ENCODE measurements around the gene MSLN. TPM values are rescaled to one million over a fixed set of nuclear protein-coding genes. Genes with fewer than 3 reads are reported as not detected.

Gene MSLN
- total RNA-seq, 1 donor from 2014 or later, result 1.0 TPM

- H3K27ac ChIP-seq (ENCODE audit: low read depth, low read length), result no peak overlapping the region
- H3K4me1 ChIP-seq (ENCODE audit: control insufficient read depth in 3 of 3, insufficient read depth in 3 of 3, low read length in 3 of 3), result no peaks in the 10 kb centered on the region
- peaks cover 8 to 41% (median 35%) of the 10 kb centered on the region in 3 donors for H3K27me3 ChIP-seq (ENCODE audit: control insufficient read depth in 3 of 3, insufficient read depth in 3 of 3, low read length in 3 of 3)
- no peaks in the 10 kb centered on the region for H3K9me3 ChIP-seq (ENCODE audit: control insufficient read depth in 3 of 3, low read length in 3 of 3)
- H3K4me3 ChIP-seq (ENCODE audit: low read length in 3 of 3), result no peak overlapping the region
- no peaks in the 10 kb centered on the region for H3K36me3 ChIP-seq (ENCODE audit: control insufficient read depth in 3 of 3, insufficient read depth in 3 of 3, low read length in 3 of 3)
- no peak overlapping the region for H3K9ac ChIP-seq (ENCODE audit: low read depth in 1 of 3, low read length in 3 of 3)
Observed at GRCh38 chr16:764848-765487, 4.4 kb downstream of the MSLN start.

DNA sequence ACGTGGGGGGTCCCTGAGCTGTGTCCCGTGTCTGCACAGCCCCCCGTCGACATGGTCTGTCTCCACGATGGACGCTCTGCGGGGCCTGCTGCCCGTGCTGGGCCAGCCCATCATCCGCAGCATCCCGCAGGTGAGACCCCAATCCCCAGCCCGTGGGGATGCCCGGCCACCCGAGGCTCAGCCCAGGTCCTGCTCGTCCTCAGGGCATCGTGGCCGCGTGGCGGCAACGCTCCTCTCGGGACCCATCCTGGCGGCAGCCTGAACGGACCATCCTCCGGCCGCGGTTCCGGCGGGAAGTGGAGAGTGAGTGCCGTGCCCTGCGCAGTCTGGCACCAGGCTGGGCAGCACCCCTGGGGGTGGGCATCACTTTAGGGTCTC is 4.9 kb downstream of the MSLN start:
- H3K27ac ChIP-seq (ENCODE audit: low read depth, low read length), result no peak overlapping the region
- no peaks in the 10 kb centered on the region for H3K9me3 ChIP-seq (ENCODE audit: control insufficient read depth in 3 of 3, low read length in 3 of 3)
- no peaks in the 10 kb centered on the region for H3K4me1 ChIP-seq (ENCODE audit: control insufficient read depth in 3 of 3, insufficient read depth in 3 of 3, low read length in 3 of 3)
- H3K4me3 ChIP-seq (ENCODE audit: low read length in 3 of 3), result no peak overlapping the region
- no peak overlapping the region for H3K9ac ChIP-seq (ENCODE audit: low read depth in 1 of 3, low read length in 3 of 3)
- H3K36me3 ChIP-seq (ENCODE audit: control insufficient read depth in 3 of 3, insufficient read depth in 3 of 3, low read length in 3 of 3), result no peaks in the 10 kb centered on the region
- H3K27me3 ChIP-seq (ENCODE audit: control insufficient read depth in 3 of 3, insufficient read depth in 3 of 3, low read length in 3 of 3), result peaks cover 8 to 40% (median 35%) of the 10 kb centered on the region in 3 donors

DNA sequence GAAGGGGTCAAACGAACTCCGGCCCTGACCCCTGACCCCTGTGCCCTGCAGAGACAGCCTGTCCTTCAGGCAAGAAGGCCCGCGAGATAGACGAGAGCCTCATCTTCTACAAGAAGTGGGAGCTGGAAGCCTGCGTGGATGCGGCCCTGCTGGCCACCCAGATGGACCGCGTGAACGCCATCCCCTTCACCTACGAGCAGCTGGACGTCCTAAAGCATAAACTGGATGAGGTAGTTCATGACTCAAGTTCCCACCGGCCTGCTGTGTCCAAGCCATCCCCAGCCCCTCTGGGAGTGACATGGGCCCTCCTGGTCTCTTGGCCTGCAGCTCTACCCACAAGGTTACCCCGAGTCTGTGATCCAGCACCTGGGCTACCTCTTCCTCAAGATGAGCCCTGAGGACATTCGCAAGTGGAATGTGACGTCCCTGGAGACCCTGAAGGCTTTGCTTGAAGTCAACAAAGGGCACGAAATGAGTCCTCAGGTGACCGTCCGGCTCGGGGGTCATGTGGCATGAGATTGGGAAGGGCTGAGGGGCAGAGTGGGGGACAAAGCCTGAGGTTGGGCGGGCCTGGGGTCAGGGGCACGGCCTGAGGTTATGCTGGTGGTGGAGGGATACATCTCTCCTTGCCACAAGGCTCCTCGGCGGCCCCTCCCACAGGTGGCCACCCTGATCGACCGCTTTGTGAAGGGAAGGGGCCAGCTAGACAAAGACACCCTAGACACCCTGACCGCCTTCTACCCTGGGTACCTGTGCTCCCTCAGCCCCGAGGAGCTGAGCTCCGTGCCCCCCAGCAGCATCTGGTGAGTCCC is 5.7 kb downstream of the MSLN start:
- Histone ChIP-seq H3K9me3 (ENCODE audit: control insufficient read depth in 3 of 3, low read length in 3 of 3) (no peaks in the 10 kb centered on the region), H3K27me3 (ENCODE audit: control insufficient read depth in 3 of 3, insufficient read depth in 3 of 3, low read length in 3 of 3) (peaks cover 8 to 34% (median 32%) of the 10 kb centered on the region in 3 donors), H3K27ac (ENCODE audit: low read depth, low read length) (no peak overlapping the region), H3K4me1 (ENCODE audit: control insufficient read depth in 3 of 3, insufficient read depth in 3 of 3, low read length in 3 of 3) (no peaks in the 10 kb centered on the region), H3K4me3 (ENCODE audit: low read length in 3 of 3) (no peak overlapping the region), H3K9ac (ENCODE audit: low read depth in 1 of 3, low read length in 3 of 3) (no peak overlapping the region), H3K36me3 (ENCODE audit: control insufficient read depth in 3 of 3, insufficient read depth in 3 of 3, low read length in 3 of 3) (no peaks in the 10 kb centered on the region)

- Histone ChIP-seq H3K27ac (ENCODE audit: low read depth, low read length) (no peak overlapping the region), H3K27me3 (ENCODE audit: control insufficient read depth in 3 of 3, insufficient read depth in 3 of 3, low read length in 3 of 3) (peaks cover 8 to 33% (median 30%) of the 10 kb centered on the region in 3 donors), H3K36me3 (ENCODE audit: control insufficient read depth in 3 of 3, insufficient read depth in 3 of 3, low read length in 3 of 3) (no peaks in the 10 kb centered on the region), H3K4me1 (ENCODE audit: control insufficient read depth in 3 of 3, insufficient read depth in 3 of 3, low read length in 3 of 3) (no peaks in the 10 kb centered on the region), H3K4me3 (ENCODE audit: low read length in 3 of 3) (no peak overlapping the region), H3K9ac (ENCODE audit: low read depth in 1 of 3, low read length in 3 of 3) (no peak overlapping the region), H3K9me3 (ENCODE audit: control insufficient read depth in 3 of 3, low read length in 3 of 3) (no peaks in the 10 kb centered on the region)
Observed at GRCh38 chr16:766820-767640, 6.5 kb downstream of the MSLN start.

- Histone ChIP-seq H3K4me1 (ENCODE audit: control insufficient read depth in 3 of 3, insufficient read depth in 3 of 3, low read length in 3 of 3) (no peaks in the 10 kb centered on the region), H3K36me3 (ENCODE audit: control insufficient read depth in 3 of 3, insufficient read depth in 3 of 3, low read length in 3 of 3) (no peaks in the 10 kb centered on the region), H3K9ac (ENCODE audit: low read depth in 1 of 3, low read length in 3 of 3) (no peak overlapping the region), H3K4me3 (ENCODE audit: low read length in 3 of 3) (no peak overlapping the region), H3K27ac (ENCODE audit: low read depth, low read length) (no peak overlapping the region), H3K27me3 (ENCODE audit: control insufficient read depth in 3 of 3, insufficient read depth in 3 of 3, low read length in 3 of 3) (peaks cover 8 to 36% (median 23%) of the 10 kb centered on the region in 3 donors), H3K9me3 (ENCODE audit: control insufficient read depth in 3 of 3, low read length in 3 of 3) (no peaks in the 10 kb centered on the region)
Observed at GRCh38 chr16:767743-768235, 7.3 kb downstream of the MSLN start.

DNA sequence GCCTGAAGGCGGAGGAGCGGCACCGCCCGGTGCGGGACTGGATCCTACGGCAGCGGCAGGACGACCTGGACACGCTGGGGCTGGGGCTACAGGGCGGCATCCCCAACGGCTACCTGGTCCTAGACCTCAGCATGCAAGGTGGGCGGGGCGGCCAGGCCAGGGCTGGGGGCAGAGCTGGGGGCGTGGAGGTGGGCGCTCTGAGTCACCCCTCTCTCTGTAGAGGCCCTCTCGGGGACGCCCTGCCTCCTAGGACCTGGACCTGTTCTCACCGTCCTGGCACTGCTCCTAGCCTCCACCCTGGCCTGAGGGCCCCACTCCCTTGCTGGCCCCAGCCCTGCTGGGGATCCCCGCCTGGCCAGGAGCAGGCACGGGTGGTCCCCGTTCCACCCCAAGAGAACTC is 7.9 kb downstream of the MSLN start:
- Histone ChIP-seq H3K9ac (ENCODE audit: low read depth in 1 of 3, low read length in 3 of 3) (no peak overlapping the region), H3K4me1 (ENCODE audit: control insufficient read depth in 3 of 3, insufficient read depth in 3 of 3, low read length in 3 of 3) (no peaks in the 10 kb centered on the region), H3K9me3 (ENCODE audit: control insufficient read depth in 3 of 3, low read length in 3 of 3) (no peaks in the 10 kb centered on the region), H3K36me3 (ENCODE audit: control insufficient read depth in 3 of 3, insufficient read depth in 3 of 3, low read length in 3 of 3) (no peaks in the 10 kb centered on the region), H3K4me3 (ENCODE audit: low read length in 3 of 3) (no peak overlapping the region), H3K27ac (ENCODE audit: low read depth, low read length) (no peak overlapping the region), H3K27me3 (ENCODE audit: control insufficient read depth in 3 of 3, insufficient read depth in 3 of 3, low read length in 3 of 3) (peaks cover 8 to 38% (median 18%) of the 10 kb centered on the region in 3 donors)

DNA sequence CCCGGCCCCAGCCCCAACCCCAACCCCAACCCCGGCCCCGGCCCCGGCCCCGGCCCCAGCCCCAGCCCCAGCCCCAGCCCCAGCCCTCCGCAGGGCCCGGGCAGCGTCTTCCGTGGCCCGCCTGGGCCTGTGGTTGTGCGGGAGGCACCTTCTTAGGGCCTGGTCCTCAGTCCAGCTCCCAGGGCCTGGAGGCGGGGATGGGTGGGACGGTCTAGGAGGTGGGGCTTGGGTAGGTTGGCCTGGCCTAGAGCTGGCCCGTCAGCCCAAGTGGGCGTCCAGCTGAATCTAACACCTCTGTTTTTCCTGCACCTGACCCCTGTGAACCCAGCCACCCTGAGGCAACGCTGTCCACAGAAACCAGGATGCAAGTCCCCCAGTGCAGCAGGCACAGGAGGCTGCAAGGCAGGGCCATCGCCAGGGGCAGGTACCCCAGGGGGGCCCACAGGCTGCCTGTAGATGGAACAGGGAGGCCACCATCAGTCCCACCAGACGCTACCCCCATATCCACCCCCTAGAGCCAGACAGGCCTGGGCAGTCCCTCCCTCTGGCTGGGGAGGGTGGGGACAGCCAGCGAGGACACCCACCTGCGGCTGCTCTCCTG is 8.8 kb downstream of the MSLN start:
- Histone ChIP-seq H3K27me3 (ENCODE audit: control insufficient read depth in 3 of 3, insufficient read depth in 3 of 3, low read length in 3 of 3) (peaks cover 8 to 36% (median 14%) of the 10 kb centered on the region in 3 donors), H3K9ac (ENCODE audit: low read depth in 1 of 3, low read length in 3 of 3) (no peak overlapping the region), H3K4me1 (ENCODE audit: control insufficient read depth in 3 of 3, insufficient read depth in 3 of 3, low read length in 3 of 3) (no peaks in the 10 kb centered on the region), H3K36me3 (ENCODE audit: control insufficient read depth in 3 of 3, insufficient read depth in 3 of 3, low read length in 3 of 3) (no peaks in the 10 kb centered on the region), H3K9me3 (ENCODE audit: control insufficient read depth in 3 of 3, low read length in 3 of 3) (no peaks in the 10 kb centered on the region), H3K4me3 (ENCODE audit: low read length in 3 of 3) (no peak overlapping the region), H3K27ac (ENCODE audit: low read depth, low read length) (no peak overlapping the region)

- H3K36me3 ChIP-seq (ENCODE audit: control insufficient read depth in 3 of 3, insufficient read depth in 3 of 3, low read length in 3 of 3), result no peaks in the 10 kb centered on the region
- no peak overlapping the region for H3K4me3 ChIP-seq (ENCODE audit: low read length in 3 of 3)
- H3K9me3 ChIP-seq (ENCODE audit: control insufficient read depth in 3 of 3, low read length in 3 of 3), result no peaks in the 10 kb centered on the region
- no peak overlapping the region for H3K27ac ChIP-seq (ENCODE audit: low read depth, low read length)
- H3K9ac ChIP-seq (ENCODE audit: low read depth in 1 of 3, low read length in 3 of 3), result no peak overlapping the region
- peaks cover 8 to 34% (median 14%) of the 10 kb centered on the region in 3 donors for H3K27me3 ChIP-seq (ENCODE audit: control insufficient read depth in 3 of 3, insufficient read depth in 3 of 3, low read length in 3 of 3)
- no peaks in the 10 kb centered on the region for H3K4me1 ChIP-seq (ENCODE audit: control insufficient read depth in 3 of 3, insufficient read depth in 3 of 3, low read length in 3 of 3)
Observed at GRCh38 chr16:769934-770333, 9.4 kb downstream of the MSLN start.

DNA sequence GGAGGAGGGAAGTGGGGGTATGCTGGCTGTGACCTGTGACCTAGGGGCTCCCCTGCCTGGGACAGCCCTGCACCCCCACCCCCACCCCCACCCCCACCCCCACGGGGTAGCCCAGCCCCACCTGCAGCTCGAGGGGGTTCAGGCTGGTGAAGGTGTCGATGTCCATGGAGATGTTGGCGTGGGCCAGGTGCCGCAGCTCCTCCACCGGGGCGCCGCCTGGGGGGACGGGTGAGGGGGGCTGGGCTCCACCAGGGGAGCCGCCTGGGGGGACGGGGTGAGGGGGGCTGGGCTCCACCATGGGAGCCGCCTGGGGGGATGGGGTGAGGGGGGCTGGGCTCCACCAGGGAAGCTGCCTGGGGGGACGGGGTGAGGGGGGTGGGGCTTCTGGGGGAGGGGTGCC is 9.9 kb downstream of the MSLN start:
- Histone ChIP-seq H3K4me3 (ENCODE audit: low read length in 3 of 3) (no peak overlapping the region), H3K36me3 (ENCODE audit: control insufficient read depth in 3 of 3, insufficient read depth in 3 of 3, low read length in 3 of 3) (no peaks in the 10 kb centered on the region), H3K27me3 (ENCODE audit: control insufficient read depth in 3 of 3, insufficient read depth in 3 of 3, low read length in 3 of 3) (peaks cover 8 to 32% (median 10%) of the 10 kb centered on the region in 3 donors), H3K4me1 (ENCODE audit: control insufficient read depth in 3 of 3, insufficient read depth in 3 of 3, low read length in 3 of 3) (no peaks in the 10 kb centered on the region), H3K9me3 (ENCODE audit: control insufficient read depth in 3 of 3, low read length in 3 of 3) (no peaks in the 10 kb centered on the region), H3K27ac (ENCODE audit: low read depth, low read length) (no peak overlapping the region), H3K9ac (ENCODE audit: low read depth in 1 of 3, low read length in 3 of 3) (no peak overlapping the region)
